ENCODE data around the gene UNC13B.

Gene UNC13B

DNA sequence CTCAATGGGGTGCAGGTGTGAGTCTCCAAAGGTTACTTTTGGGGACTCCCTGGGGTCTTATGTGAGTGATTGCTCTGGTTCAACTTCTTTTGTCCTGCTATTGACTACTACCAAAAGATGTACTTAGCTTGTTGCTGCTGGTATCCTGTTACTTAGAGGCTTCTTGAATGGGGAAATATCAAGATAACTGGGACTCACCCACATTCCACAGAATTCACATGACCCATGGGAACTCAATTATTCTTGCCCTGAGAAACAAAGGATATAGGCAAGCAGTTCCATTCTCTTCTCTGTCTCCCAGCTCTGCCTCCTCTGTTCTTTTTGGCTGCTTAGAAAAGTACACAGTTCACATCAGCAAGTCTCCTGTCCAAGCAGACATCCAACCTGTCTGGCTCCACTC, 105.9 kb downstream of the UNC13B start:
- no peak overlapping the region for H3K4me3 ChIP-seq (ENCODE audit: low read length)
- H3K9ac ChIP-seq (ENCODE audit: low read depth, low read length): no peak overlapping the region
- H3K36me3 ChIP-seq (ENCODE audit: insufficient read depth, low read depth, low read length): no peaks in the 10 kb centered on the region
- no peaks in the 10 kb centered on the region for H3K4me1 ChIP-seq (ENCODE audit: insufficient read depth, low read length)
- no peak overlapping the region for H3K27ac ChIP-seq (ENCODE audit: low read length)
- H3K9me3 ChIP-seq (ENCODE audit: insufficient read depth, low read depth, low read length): no peaks in the 10 kb centered on the region
- H3K27me3 ChIP-seq (ENCODE audit: insufficient read depth, low read length): no peaks in the 10 kb centered on the region

DNA sequence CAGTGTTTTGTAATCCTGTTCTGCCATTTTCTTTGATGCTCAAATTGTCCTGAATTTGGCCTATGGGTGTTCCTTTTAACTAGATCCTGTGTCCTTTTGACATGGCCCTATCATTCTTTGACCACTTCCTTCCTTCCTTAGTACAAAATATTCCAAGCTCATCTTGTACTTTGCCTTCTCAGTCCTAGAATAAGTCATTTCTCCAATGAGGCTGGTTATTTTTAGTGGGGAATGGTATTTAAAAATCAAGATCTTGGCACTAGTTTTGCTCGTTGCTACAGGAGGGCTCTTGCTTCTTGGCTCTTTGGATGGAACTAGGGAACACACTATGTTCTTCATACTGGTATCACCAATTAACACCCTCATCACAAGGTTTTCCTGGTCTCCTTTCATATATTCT, 108.1 kb downstream of the UNC13B start:
- H3K4me1 ChIP-seq (ENCODE audit: insufficient read depth, low read length): no peaks in the 10 kb centered on the region
- H3K9me3 ChIP-seq (ENCODE audit: insufficient read depth, low read depth, low read length): no peaks in the 10 kb centered on the region
- H3K27me3 ChIP-seq (ENCODE audit: insufficient read depth, low read length): no peaks in the 10 kb centered on the region
- H3K36me3 ChIP-seq (ENCODE audit: insufficient read depth, low read depth, low read length): no peaks in the 10 kb centered on the region
- H3K9ac ChIP-seq (ENCODE audit: low read depth, low read length): no peak overlapping the region
- no peak overlapping the region for H3K4me3 ChIP-seq (ENCODE audit: low read length)
- H3K27ac ChIP-seq (ENCODE audit: low read length): no peak overlapping the region

DNA sequence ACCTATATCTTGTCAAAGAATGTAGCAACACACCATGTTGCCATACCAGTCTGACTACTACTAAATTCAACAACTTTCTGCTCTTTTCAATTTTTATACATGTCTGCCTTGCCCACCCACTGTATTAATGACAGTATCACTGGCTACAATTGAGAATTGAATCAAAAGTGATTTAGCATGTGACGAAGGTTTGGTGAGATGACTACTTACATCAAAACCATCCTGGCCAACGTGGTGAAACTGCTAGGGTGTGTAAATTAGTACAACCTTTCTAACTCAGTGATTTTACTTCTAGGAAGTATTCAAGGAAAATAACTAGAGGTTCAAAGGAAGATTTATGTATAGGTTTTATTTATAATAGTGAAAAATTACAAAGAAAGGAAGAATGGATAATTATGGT, 109.8 kb downstream of the UNC13B start:
- no peaks in the 10 kb centered on the region for H3K27me3 ChIP-seq (ENCODE audit: insufficient read depth, low read length)
- no peaks in the 10 kb centered on the region for H3K9me3 ChIP-seq (ENCODE audit: insufficient read depth, low read depth, low read length)
- H3K36me3 ChIP-seq (ENCODE audit: insufficient read depth, low read depth, low read length): no peaks in the 10 kb centered on the region
- H3K4me3 ChIP-seq (ENCODE audit: low read length): no peak overlapping the region
- no peak overlapping the region for H3K9ac ChIP-seq (ENCODE audit: low read depth, low read length)
- H3K27ac ChIP-seq (ENCODE audit: low read length): no peak overlapping the region
- no peaks in the 10 kb centered on the region for H3K4me1 ChIP-seq (ENCODE audit: insufficient read depth, low read length)

DNA sequence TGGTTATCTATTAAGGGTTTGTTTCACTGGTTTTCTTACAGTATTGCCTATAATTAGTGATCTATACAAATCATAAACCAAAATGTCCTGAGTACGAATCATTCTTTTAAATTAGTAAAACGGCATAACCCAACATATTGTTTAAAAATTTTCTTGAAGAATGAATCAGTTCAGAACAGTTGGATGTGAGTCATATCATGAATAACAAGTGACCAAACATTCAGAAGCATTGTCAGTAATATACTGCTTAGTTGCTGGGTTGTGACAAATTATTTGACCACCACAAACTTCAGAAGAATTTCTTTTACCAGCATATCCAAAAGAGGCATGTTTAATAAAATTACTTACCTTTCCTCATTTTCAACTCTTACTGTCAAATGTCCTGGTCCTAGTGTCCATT, 111.2 kb downstream of the UNC13B start:
- no peak overlapping the region for H3K9ac ChIP-seq (ENCODE audit: low read depth, low read length)
- H3K4me3 ChIP-seq (ENCODE audit: low read length): no peak overlapping the region
- H3K9me3 ChIP-seq (ENCODE audit: insufficient read depth, low read depth, low read length): no peaks in the 10 kb centered on the region
- no peak overlapping the region for H3K27ac ChIP-seq (ENCODE audit: low read length)
- no peaks in the 10 kb centered on the region for H3K4me1 ChIP-seq (ENCODE audit: insufficient read depth, low read length)
- H3K36me3 ChIP-seq (ENCODE audit: insufficient read depth, low read depth, low read length): no peaks in the 10 kb centered on the region
- H3K27me3 ChIP-seq (ENCODE audit: insufficient read depth, low read length): no peaks in the 10 kb centered on the region

DNA sequence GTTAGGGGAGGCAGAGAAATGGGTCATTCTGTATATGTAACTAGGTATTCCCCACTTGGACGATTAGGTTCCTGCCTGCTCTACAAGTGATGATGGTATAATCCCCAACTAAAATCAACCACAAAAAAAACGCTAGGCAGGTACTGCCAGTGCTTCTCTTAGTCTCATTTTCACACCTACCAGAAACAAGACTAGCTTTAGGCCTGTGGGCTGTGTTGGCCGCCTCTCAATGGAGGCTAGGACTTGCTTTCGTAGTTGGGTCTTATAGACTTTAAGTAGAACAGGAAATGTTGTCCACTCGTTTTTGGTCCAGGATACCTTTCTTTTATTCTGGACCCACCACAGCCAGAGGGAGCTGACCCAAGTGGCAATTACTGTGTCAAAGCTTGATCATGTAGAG, 111.8 kb downstream of the UNC13B start:
- no peak overlapping the region for H3K9ac ChIP-seq (ENCODE audit: low read depth, low read length)
- no peaks in the 10 kb centered on the region for H3K4me1 ChIP-seq (ENCODE audit: insufficient read depth, low read length)
- no peak overlapping the region for H3K27ac ChIP-seq (ENCODE audit: low read length)
- H3K36me3 ChIP-seq (ENCODE audit: insufficient read depth, low read depth, low read length): no peaks in the 10 kb centered on the region
- no peak overlapping the region for H3K4me3 ChIP-seq (ENCODE audit: low read length)
- H3K27me3 ChIP-seq (ENCODE audit: insufficient read depth, low read length): no peaks in the 10 kb centered on the region
- H3K9me3 ChIP-seq (ENCODE audit: insufficient read depth, low read depth, low read length): no peaks in the 10 kb centered on the region

DNA sequence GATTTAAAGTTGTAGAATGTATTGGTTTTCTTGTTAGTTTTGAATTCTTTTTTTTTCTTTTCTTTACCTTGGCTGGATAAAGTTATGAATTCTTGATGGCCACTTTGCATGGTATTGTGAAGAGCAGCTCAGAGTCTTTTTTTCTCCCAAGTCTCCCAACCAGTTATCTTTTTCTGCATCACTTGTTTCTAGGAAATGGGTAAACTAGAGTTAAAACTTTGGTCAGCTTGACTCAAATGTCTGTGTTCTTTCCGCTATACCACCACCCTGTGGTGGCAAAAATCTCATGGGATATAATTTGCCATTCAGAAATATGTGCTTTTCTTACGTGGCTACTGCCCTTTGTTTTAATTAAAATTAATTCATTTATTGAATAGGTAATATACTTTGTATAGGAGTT, 113.2 kb downstream of the UNC13B start:
- Histone ChIP-seq H3K4me1 (ENCODE audit: insufficient read depth, low read length) (no peaks in the 10 kb centered on the region), H3K36me3 (ENCODE audit: insufficient read depth, low read depth, low read length) (no peaks in the 10 kb centered on the region), H3K4me3 (ENCODE audit: low read length) (no peak overlapping the region), H3K9me3 (ENCODE audit: insufficient read depth, low read depth, low read length) (no peaks in the 10 kb centered on the region), H3K9ac (ENCODE audit: low read depth, low read length) (no peak overlapping the region), H3K27me3 (ENCODE audit: insufficient read depth, low read length) (no peaks in the 10 kb centered on the region), H3K27ac (ENCODE audit: low read length) (no peak overlapping the region)

DNA sequence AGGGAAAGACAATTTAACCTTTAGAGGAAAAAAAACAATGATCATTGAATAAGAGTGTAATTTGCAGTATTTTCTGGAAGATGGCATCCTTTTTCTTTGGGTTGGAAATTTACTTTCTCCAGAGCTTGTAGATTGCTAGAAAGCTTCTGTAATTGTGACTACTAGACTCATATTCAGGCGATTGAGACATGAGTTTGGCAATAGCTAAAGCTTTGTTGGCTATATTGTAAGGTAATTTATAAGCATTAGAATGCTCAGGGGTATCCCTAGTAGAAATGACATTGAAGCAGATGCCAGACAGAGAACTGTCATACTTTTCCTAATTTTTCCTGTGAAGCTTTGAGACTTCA, 115.3 kb downstream of the UNC13B start:
- Histone ChIP-seq H3K4me1 (ENCODE audit: insufficient read depth, low read length) (no peaks in the 10 kb centered on the region), H3K36me3 (ENCODE audit: insufficient read depth, low read depth, low read length) (no peaks in the 10 kb centered on the region), H3K27me3 (ENCODE audit: insufficient read depth, low read length) (no peaks in the 10 kb centered on the region), H3K4me3 (ENCODE audit: low read length) (no peak overlapping the region), H3K27ac (ENCODE audit: low read length) (no peak overlapping the region), H3K9me3 (ENCODE audit: insufficient read depth, low read depth, low read length) (no peaks in the 10 kb centered on the region), H3K9ac (ENCODE audit: low read depth, low read length) (no peak overlapping the region)

DNA sequence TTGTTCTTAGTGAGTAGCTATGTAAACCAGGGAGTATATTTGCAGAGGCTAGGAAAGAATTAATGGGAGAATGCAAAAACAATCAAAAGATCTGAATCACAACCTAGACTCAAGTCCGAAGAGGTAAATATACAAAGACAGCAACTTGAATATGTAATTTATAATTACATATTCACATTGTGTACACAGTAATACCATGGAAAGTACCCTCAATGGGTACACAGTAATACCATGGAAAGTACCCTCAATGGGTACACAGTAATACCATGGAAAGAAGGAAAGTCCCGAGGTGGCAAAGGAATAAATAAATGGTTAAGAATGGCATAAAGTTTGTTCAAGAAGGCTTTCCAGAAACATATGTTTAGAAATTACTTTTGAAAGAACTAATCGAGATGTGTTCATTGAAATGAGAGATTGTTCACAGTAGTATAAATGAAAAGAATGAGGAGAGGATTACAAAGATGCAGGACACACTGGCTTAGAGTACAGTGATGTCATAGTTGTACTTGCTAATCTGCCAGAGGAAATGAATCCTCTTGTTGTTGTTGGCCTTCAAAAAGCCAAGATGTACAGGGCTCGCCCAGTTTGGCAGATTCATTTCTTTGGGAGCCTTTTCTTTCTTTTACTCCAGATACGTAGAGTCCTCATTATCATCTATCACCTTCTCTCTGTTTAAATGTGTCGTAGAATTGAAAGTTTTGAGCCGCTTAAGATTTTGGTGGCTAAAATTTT, 116.0 kb downstream of the UNC13B start:
- Histone ChIP-seq H3K4me3 (ENCODE audit: low read length) (no peak overlapping the region), H3K27ac (ENCODE audit: low read length) (no peak overlapping the region), H3K27me3 (ENCODE audit: insufficient read depth, low read length) (no peaks in the 10 kb centered on the region), H3K9me3 (ENCODE audit: insufficient read depth, low read depth, low read length) (no peaks in the 10 kb centered on the region), H3K9ac (ENCODE audit: low read depth, low read length) (no peak overlapping the region), H3K4me1 (ENCODE audit: insufficient read depth, low read length) (no peaks in the 10 kb centered on the region), H3K36me3 (ENCODE audit: insufficient read depth, low read depth, low read length) (no peaks in the 10 kb centered on the region)

DNA sequence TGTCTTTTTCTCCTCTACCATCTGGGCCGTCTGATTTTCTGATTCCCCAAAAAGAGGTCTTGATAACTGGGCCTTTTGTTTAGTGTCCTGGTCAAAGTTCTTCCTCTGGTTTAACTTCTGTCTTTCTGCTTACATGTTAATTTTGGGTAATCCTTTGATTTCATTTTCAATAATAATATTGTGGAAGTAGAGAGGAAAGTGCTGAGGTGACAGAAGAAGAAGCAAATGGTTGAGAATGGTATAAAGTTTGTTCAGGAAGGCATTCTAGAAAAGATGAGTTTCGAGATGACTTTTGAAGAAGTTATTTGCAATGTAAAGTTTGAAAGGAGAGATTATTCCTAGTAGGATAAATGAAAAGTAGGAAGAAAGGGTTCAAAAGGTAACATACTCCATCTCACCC, 118.1 kb downstream of the UNC13B start:
- Histone ChIP-seq H3K36me3 (ENCODE audit: insufficient read depth, low read depth, low read length) (no peaks in the 10 kb centered on the region), H3K9ac (ENCODE audit: low read depth, low read length) (no peak overlapping the region), H3K27ac (ENCODE audit: low read length) (no peak overlapping the region), H3K4me1 (ENCODE audit: insufficient read depth, low read length) (no peaks in the 10 kb centered on the region), H3K4me3 (ENCODE audit: low read length) (no peak overlapping the region), H3K27me3 (ENCODE audit: insufficient read depth, low read length) (no peaks in the 10 kb centered on the region), H3K9me3 (ENCODE audit: insufficient read depth, low read depth, low read length) (no peaks in the 10 kb centered on the region)

DNA sequence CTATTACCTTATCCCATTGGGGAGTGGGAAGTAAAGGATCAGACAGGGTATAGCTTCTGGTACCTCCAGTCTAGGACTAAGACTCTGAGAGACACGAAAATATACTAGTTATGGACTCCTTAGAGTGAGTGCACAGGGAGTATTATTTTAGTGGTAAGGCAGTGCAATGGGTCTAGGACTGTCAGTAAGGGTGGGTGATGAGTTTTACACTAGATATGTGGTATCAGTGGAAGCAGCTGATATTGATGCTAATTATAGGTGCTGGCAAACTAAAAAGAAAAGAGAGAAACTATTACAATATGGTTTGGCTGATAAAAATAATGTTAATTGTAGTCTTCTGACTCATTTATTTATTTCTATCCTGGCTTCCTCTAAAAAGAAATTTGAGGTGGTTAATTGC, 118.6 kb downstream of the UNC13B start:
- no peaks in the 10 kb centered on the region for H3K4me1 ChIP-seq (ENCODE audit: insufficient read depth, low read length)
- H3K9me3 ChIP-seq (ENCODE audit: insufficient read depth, low read depth, low read length): no peaks in the 10 kb centered on the region
- no peak overlapping the region for H3K9ac ChIP-seq (ENCODE audit: low read depth, low read length)
- H3K4me3 ChIP-seq (ENCODE audit: low read length): no peak overlapping the region
- no peaks in the 10 kb centered on the region for H3K27me3 ChIP-seq (ENCODE audit: insufficient read depth, low read length)
- H3K27ac ChIP-seq (ENCODE audit: low read length): no peak overlapping the region
- no peaks in the 10 kb centered on the region for H3K36me3 ChIP-seq (ENCODE audit: insufficient read depth, low read depth, low read length)

DNA sequence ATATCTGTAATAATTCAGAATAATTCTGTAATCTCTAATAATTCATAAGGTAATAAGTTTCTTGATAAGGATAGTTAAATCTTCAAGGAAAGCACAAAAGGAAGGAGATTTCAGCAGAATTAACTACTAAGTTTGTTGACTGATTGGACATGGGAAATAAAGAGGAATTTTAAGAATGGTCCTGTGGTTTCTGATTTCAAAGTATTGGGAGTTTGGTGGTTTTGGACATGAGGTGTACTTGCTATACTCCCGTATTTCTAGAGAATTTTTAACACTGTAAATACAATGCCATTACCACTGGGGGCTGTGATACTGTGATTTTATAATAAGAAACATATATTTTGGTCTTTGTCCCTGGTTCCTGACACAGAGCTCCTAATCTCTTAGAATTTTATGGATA, 123.9 kb downstream of the UNC13B start:
- Histone ChIP-seq H3K27ac (ENCODE audit: low read length) (no peak overlapping the region), H3K4me3 (ENCODE audit: low read length) (no peak overlapping the region), H3K9ac (ENCODE audit: low read depth, low read length) (no peak overlapping the region), H3K4me1 (ENCODE audit: insufficient read depth, low read length) (no peaks in the 10 kb centered on the region), H3K27me3 (ENCODE audit: insufficient read depth, low read length) (no peaks in the 10 kb centered on the region), H3K9me3 (ENCODE audit: insufficient read depth, low read depth, low read length) (no peaks in the 10 kb centered on the region), H3K36me3 (ENCODE audit: insufficient read depth, low read depth, low read length) (no peaks in the 10 kb centered on the region)

DNA sequence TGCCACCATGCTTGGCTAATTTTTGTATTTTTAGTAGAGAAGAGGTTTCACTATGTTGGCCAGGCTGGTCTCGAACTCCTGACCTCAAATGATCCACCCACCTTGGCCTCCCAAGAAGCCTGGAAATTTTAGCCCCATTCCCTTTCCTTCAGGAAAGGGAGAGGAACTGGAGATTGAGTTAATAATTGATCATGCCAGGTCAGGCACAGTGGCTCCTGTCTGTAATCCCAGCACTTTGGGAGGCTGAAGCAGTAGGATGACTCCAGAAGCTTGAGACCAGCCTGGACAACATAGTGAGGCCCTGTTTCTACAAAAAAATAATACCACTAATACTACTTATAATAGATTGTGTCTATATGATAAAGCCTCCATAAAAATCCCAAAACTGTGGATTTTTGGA, 124.6 kb downstream of the UNC13B start:
- no peaks in the 10 kb centered on the region for H3K4me1 ChIP-seq (ENCODE audit: insufficient read depth, low read length)
- H3K9me3 ChIP-seq (ENCODE audit: insufficient read depth, low read depth, low read length): no peaks in the 10 kb centered on the region
- no peaks in the 10 kb centered on the region for H3K36me3 ChIP-seq (ENCODE audit: insufficient read depth, low read depth, low read length)
- H3K27me3 ChIP-seq (ENCODE audit: insufficient read depth, low read length): no peaks in the 10 kb centered on the region
- H3K4me3 ChIP-seq (ENCODE audit: low read length): no peak overlapping the region
- no peak overlapping the region for H3K9ac ChIP-seq (ENCODE audit: low read depth, low read length)
- no peak overlapping the region for H3K27ac ChIP-seq (ENCODE audit: low read length)

Measured in iPS-20b (cell line).